HEK293T (cell line): ENCODE data around the gene DSG4.

Experiments
- ARNT ChIP-seq: fragments of 450-650 bp; IDR thresholded peaks from 2 replicates; pipeline ENCODE4 v1.6.1; 2017; ENCODE audit warnings: mild to moderate bottlenecking
- BHLHE40 ChIP-seq: fragments of 450-650 bp; IDR thresholded peaks from 2 replicates; pipeline ENCODE4 v1.6.1; 2016; ENCODE audit warnings: mild to moderate bottlenecking, moderate library complexity, borderline replicate concordance
- CTBP1 ChIP-seq: fragments of 450-650 bp; IDR thresholded peaks from 2 replicates; pipeline ENCODE4 v1.6.1; 2016; ENCODE audit warnings: borderline replicate concordance
- FOXK2 ChIP-seq: fragments of 450-650 bp; IDR thresholded peaks from 2 replicates; pipeline ENCODE4 v1.6.1; 2016; ENCODE audit warnings: mild to moderate bottlenecking
- L3MBTL2 ChIP-seq: fragments of 450-650 bp; conservative IDR thresholded peaks from 2 replicates; pipeline ENCODE4 v1.6.1; 2016; ENCODE audit warnings: mild to moderate bottlenecking
- NFRKB ChIP-seq: fragments of 450-650 bp; IDR thresholded peaks from 2 replicates; pipeline ENCODE4 v1.6.1; 2016; ENCODE audit warnings: mild to moderate bottlenecking, moderate library complexity
- SP1 ChIP-seq: fragments of 450-650 bp; IDR thresholded peaks from 2 replicates; pipeline ENCODE4 v1.6.1; 2017
- SUZ12 ChIP-seq: fragments of 450-650 bp; IDR thresholded peaks from 2 replicates; pipeline ENCODE4 v1.6.1; 2016; ENCODE audit warnings: mild to moderate bottlenecking
- TARDBP ChIP-seq: fragments of 450-650 bp; IDR thresholded peaks from 2 replicates; pipeline ENCODE4 v1.6.1; 2016
- ZNF384 ChIP-seq: fragments of 450-650 bp; IDR thresholded peaks from 2 replicates; pipeline ENCODE4 v1.6.1; 2016

DNA sequence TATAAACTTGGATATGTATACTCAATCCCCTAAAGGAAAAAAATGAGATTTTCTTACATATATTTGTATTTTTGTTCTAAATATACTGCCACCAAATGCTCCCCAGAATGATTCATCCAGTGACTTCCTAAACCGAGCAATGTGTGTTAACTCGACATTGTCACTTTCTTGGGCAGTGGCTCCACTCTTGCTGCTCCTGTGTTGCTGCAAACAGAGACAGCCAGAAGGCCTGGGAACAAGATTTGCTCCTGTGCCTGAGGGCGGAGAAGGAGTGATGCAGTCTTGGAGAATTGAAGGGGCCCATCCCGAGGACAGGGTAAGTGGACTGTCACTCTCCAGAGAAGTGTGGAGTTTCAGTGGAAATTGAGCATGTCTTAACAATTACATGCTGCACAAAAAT lies 32.7 kb downstream of the DSG4 start:
- TF ChIP-seq NFRKB = no peak
- TF ChIP-seq L3MBTL2 = no peak
- no peak for TF ChIP-seq ARNT
- TF ChIP-seq SUZ12 = no peak
- TF ChIP-seq ZNF384 = no peak
- no peak for TF ChIP-seq CTBP1
- TF ChIP-seq FOXK2 = no peak
- TF ChIP-seq BHLHE40 = no peak
- no peak for TF ChIP-seq TARDBP
- TF ChIP-seq SP1 = no peak
